Measurements from ENCODE around the gene HAAO.

The HAAO gene

DNA sequence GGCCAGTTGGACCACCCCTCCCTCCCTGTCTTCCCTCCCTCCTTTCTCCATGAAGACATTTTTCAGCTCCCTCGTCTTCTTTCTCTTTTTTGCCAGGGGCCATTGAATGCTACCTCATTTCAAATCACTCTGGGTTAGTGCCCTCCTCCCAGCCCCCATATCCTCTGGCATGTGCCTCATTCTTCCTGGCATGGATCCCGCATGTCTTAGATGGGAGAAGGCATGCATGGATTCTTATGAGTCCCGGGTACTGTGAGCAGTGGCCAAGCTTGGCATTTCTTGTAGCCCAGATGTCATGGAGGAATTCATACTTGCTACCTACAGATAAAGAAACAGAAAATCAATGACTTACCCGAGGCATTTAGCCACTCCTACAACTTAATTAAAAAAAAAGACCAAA, 9.0 kb upstream of the HAAO start:
- Histone ChIP-seq H3K27ac (ENCODE audit: low read depth, low read length) (no peak overlapping the region), H3K9me3 (ENCODE audit: control insufficient read depth, insufficient read depth, low read length) (no peaks in the 10 kb centered on the region), H3F3A (ENCODE audit: control insufficient read depth, insufficient read depth) (no peaks in the 10 kb centered on the region), H3K79me2 (ENCODE audit: control insufficient read depth, low read length) (no peaks in the 10 kb centered on the region), H4K20me1 (ENCODE audit: control insufficient read depth, insufficient read depth, low read depth, low read length) (no peaks in the 10 kb centered on the region), H3K4me3 (ENCODE audit: low read length) (no peak overlapping the region), H3K4me2 (ENCODE audit: low read length) (no peak overlapping the region), H3K4me1 (ENCODE audit: control insufficient read depth, low read length) (peaks cover 9% of the 10 kb centered on the region), H3K27me3 (ENCODE audit: control insufficient read depth, low read length) (peaks cover 3% of the 10 kb centered on the region; the same call in 1 of the 2 replicates), H3K36me3 (ENCODE audit: control insufficient read depth, low read length) (no peaks in the 10 kb centered on the region), H3K9me2 (replicated peaks; ENCODE audit: control insufficient read depth, low read length) (no peaks in the 10 kb centered on the region)
- TF ChIP-seq EZH2phosphoT487 (IDR thresholded peaks at IDR 0.05; ENCODE audit: borderline replicate concordance, low read length), result no peak
- TF ChIP-seq, protein P1, sequence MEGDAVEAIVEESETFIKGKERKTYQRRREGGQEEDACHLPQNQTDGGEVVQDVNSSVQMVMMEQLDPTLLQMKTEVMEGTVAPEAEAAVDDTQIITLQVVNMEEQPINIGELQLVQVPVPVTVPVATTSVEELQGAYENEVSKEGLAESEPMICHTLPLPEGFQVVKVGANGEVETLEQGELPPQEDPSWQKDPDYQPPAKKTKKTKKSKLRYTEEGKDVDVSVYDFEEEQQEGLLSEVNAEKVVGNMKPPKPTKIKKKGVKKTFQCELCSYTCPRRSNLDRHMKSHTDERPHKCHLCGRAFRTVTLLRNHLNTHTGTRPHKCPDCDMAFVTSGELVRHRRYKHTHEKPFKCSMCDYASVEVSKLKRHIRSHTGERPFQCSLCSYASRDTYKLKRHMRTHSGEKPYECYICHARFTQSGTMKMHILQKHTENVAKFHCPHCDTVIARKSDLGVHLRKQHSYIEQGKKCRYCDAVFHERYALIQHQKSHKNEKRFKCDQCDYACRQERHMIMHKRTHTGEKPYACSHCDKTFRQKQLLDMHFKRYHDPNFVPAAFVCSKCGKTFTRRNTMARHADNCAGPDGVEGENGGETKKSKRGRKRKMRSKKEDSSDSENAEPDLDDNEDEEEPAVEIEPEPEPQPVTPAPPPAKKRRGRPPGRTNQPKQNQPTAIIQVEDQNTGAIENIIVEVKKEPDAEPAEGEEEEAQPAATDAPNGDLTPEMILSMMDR (IDR thresholded peaks at IDR 0.05; ENCODE audit: low read depth, low read length, poor library complexity, severe bottlenecking), result no peak

DNA sequence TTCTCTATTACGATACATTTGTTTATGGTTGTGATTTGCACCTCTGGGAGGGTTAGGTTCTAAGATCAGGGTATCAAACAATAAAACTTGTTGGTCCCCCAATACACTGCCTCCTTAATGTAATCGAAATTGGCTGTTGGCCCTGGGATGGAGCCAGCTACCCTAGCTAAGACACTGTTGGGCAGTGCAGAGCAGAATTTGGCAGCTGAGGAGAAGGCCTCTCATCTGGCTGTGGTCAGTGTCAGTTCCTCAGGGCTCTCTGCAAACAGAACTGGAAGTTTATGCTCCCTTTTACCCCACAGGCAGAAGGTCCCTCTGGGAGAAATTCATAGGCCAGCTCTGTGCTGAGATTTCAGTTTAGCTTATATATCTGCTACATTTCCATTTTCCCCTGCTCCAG, 8.6 kb upstream of the HAAO start:
- no peaks in the 10 kb centered on the region for H3F3A ChIP-seq (ENCODE audit: control insufficient read depth, insufficient read depth)
- no peaks in the 10 kb centered on the region for H3K79me2 ChIP-seq (ENCODE audit: control insufficient read depth, low read length)
- no peak overlapping the region for H3K27ac ChIP-seq (ENCODE audit: low read depth, low read length)
- no peak overlapping the region for H3K4me2 ChIP-seq (ENCODE audit: low read length)
- no peaks in the 10 kb centered on the region for H4K20me1 ChIP-seq (ENCODE audit: control insufficient read depth, insufficient read depth, low read depth, low read length)
- peaks cover 13% of the 10 kb centered on the region for H3K4me1 ChIP-seq (ENCODE audit: control insufficient read depth, low read length)
- no peak for TF ChIP-seq EZH2phosphoT487 (IDR thresholded peaks at IDR 0.05; ENCODE audit: borderline replicate concordance, low read length)
- TF ChIP-seq, protein P1 (IDR thresholded peaks at IDR 0.05; ENCODE audit: low read depth, low read length, poor library complexity, severe bottlenecking), result no peak
- H3K9me2 ChIP-seq (replicated peaks; ENCODE audit: control insufficient read depth, low read length), result no peaks in the 10 kb centered on the region
- H3K36me3 ChIP-seq (ENCODE audit: control insufficient read depth, low read length), result no peaks in the 10 kb centered on the region
- H3K9me3 ChIP-seq (ENCODE audit: control insufficient read depth, insufficient read depth, low read length), result no peaks in the 10 kb centered on the region
- H3K4me3 ChIP-seq (ENCODE audit: low read length), result no peak overlapping the region
- peaks cover 3% of the 10 kb centered on the region; the same call in 1 of the 2 replicates for H3K27me3 ChIP-seq (ENCODE audit: control insufficient read depth, low read length)

DNA sequence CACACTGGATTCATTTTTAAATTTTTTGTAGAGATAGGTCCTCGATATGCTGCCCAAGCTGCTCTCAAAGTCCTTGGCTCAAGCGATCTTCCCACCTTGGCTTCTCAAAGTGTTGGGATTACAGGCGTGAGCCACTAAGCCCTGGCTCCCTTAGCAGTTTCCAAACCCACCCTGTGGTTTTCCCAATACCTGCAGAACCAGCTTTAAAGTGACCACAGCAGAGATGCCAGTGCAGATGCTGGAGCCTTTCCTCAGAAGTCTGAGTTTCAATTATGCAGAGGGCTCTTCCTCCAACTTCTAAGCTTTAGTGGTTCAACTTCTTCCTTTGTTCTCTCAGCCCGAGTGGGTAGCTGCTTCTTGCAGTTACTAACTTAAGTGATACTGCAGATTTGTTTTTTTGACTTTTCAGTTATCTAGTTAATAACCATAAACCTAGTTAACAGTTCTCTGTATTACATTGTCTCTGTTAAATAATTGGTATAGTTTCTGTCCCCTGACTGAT, 8.1 kb upstream of the HAAO start:
- Histone ChIP-seq H3K4me1 (ENCODE audit: control insufficient read depth, low read length) (peaks cover 18% of the 10 kb centered on the region), H3K9me2 (replicated peaks; ENCODE audit: control insufficient read depth, low read length) (no peaks in the 10 kb centered on the region), H3K36me3 (ENCODE audit: control insufficient read depth, low read length) (no peaks in the 10 kb centered on the region), H3F3A (ENCODE audit: control insufficient read depth, insufficient read depth) (peaks cover 2% of the 10 kb centered on the region; the same call in 1 of the 2 replicates), H3K27ac (ENCODE audit: low read depth, low read length) (no peak overlapping the region), H3K4me2 (ENCODE audit: low read length) (no peak overlapping the region), H3K4me3 (ENCODE audit: low read length) (no peak overlapping the region), H4K20me1 (ENCODE audit: control insufficient read depth, insufficient read depth, low read depth, low read length) (no peaks in the 10 kb centered on the region), H3K27me3 (ENCODE audit: control insufficient read depth, low read length) (peaks cover 3% of the 10 kb centered on the region; the same call in 1 of the 2 replicates), H3K79me2 (ENCODE audit: control insufficient read depth, low read length) (no peaks in the 10 kb centered on the region), H3K9me3 (ENCODE audit: control insufficient read depth, insufficient read depth, low read length) (no peaks in the 10 kb centered on the region)
- TF ChIP-seq, protein P1 (IDR thresholded peaks at IDR 0.05; ENCODE audit: low read depth, low read length, poor library complexity, severe bottlenecking), result no peak
- no peak for TF ChIP-seq EZH2phosphoT487 (IDR thresholded peaks at IDR 0.05; ENCODE audit: borderline replicate concordance, low read length)
